Measurements from ENCODE around the gene FBLIM1.

Gene FBLIM1

DNA sequence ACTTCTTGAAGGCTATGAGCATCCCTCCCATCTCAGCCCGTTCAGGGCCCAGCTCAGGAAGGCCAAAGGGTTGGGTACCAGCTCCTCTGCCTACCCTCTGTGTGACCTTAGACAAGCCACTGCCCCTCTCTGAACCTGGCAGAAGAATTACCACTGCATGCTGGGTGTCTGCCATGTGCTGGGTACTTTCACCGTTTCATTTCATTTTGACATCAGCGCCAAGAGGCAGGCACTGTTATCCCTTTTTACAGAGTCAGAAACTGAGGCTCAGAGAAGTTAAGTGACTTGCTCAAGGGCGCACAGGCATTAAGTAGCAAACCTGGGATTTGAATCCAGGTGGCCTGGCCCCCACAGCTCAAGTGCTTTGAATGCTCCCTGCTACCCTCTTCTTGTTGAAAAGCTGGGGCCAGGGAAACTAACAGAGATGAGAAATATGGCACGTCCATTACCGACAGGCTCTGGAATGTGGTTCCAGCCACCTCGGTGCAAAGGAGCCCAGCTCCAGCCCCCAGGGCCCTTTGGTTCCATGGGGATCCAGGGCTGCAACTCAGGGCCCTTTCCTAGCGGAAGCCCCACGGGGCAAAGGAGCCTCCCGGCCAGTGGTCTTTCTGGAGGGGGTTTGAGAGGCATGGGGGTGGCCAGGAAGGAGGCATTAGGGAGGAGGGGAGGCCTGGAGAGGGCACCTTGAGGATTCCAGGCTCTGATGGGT, 9.8 kb upstream of the FBLIM1 start:
- no peak for DNase-seq (ENCODE audit: low spot score)

DNA sequence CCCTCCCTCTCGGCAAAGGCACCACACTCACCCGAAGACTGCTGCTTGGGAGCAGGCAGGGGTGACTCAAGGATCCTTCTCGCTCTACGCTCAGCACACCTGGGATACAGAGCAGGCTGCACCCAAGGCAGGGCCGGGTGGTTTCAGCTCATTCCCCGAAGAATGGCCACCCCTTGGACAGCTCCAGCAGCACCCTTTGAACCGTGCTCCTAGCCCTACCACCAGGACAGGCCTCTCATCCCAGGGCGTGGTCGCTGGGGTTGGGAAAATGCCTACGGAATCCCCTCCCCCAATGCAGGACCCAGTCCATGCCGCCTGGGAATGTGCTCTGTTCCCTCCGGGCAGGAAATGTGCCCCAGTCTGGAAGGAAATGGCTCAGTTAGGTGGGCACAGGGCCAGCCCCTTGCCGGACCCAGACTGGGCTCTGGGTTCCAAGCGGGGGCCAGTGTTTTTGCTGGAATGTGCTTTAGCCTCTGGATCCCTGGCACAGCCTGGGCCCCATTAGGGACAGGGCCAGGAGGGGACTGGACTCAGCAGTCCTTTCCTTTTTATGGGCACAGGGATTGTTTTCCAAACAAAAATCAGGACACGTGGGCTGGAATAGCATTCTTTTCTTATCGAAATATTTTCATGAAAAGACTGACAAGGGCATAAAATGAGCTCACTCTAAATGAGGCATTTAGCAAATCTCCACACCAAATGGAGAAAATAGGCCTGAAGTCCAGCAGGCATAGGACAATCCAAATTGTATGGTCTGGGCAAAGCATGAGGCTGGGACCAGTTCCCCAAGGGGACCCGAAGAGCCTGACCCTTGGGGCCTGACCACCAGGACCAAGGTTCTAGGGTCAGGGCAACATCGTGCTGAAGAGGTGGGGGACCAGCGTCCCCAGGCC, 8.9 kb upstream of the FBLIM1 start:
- no peak for DNase-seq (ENCODE audit: low spot score)

DNA sequence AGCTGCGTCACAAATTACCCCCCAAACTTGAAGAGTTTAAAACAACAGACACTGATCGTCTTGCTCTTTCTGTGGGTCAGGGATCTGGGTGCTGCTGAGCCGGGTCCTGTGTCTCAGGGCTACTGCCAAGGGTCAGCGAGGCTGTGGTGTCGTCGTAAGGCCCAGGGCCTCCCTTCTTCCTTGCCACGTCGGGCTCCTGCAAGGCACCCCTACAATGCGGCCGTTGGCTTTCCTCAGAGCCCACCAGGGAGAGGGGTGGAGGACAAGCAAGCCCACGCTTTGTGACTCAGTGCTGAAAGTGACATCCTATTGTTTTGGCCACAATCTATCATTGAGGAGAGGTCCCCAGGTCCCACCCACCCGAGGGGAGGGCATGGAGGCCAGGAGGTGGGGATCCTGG, 7.7 kb upstream of the FBLIM1 start:
- no peak for DNase-seq (ENCODE audit: low spot score)

DNA sequence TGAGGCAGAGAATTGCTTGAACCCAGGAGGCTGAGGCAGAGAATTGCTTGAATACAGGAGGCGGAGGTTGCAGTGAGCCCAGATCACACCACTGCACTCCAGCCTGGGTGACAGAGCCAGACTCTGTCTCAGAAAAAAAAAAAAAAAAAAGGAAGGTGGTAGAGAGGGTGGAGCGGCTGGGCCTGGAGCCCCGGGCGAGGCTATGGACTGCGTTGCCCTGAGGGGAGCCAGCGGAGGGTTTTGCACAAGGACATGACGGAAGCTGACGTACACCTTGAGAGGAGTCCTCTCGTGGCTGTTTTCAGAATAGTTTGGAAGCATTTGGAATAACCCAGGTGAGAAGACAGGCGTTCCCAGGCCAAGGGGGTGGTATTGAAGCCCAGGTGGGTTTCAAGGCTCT, 6.9 kb upstream of the FBLIM1 start:
- DNase-seq (ENCODE audit: low spot score) = no peak

DNA sequence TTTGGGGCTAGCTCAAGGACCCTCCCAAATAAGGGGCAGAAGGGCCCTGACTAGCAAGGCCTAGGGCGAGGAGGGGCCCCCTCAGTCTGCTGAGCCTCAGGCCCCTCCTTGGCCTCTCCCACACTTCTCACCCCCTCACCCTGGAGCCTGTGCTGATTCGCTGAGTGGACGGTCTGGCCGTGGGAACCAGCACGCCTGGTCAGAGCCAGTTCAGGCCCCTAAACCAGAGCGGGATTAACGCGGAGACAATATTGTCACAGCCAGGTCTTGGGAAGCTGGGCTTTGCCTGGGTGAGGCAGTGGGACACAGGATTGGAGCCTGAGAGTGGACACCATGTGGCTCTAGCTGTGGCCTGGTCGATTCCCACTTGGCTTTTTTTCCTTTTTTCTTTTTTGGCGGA, 4.8 kb upstream of the FBLIM1 start:
- DNase-seq (ENCODE audit: low spot score) = no peak

DNA sequence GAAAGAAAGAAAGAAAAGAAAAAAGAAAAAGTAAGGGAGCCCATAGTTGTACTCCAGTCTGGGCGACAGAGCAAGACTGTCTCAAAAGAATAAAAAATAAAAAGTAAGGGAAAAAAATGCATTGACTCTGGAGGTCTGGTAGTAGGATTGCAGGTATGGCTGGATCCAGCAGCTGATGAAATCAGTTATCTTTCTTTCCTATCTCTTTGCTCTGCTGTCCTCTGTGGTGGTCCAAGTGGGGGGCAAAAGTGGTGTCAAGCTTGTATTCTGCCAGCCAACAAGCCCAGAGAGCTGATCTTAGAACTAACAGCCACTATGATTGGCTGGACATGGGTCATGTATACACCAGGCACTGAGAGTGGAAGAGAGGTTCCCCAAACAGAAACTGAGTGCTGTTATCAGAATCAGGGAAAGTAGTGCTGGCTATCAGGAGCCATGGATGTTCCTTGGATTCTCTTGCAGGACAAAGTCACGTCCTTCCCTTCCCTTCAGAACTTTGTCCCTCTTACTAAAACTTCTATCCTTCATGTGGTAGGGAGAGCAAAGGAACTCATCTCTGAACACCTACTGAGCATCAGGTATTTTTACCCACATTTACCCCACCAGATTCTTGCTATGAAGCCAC, 3.5 kb upstream of the FBLIM1 start:
- no peak for DNase-seq (ENCODE audit: low spot score)

DNA sequence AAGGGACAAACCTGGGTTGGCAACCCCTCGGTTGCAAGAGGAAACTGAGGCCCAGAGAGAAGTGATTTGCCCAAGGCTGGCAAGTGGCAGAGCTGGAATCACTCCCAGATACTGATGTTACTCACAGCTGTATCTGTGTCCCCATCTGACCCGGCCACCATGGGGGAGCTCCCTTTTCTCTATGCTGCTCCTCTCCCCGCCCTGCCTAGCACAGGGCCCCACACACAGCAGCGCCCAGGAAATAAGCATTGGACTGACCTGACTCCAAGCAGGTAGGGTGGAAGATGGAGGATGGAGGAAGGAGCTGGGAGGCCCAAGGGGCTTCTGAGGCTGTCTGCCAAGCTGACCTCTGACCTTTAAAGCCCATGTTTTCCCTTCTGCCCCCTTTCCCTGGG, 3.0 kb upstream of the FBLIM1 start:
- no peak for DNase-seq (ENCODE audit: low spot score)

DNA sequence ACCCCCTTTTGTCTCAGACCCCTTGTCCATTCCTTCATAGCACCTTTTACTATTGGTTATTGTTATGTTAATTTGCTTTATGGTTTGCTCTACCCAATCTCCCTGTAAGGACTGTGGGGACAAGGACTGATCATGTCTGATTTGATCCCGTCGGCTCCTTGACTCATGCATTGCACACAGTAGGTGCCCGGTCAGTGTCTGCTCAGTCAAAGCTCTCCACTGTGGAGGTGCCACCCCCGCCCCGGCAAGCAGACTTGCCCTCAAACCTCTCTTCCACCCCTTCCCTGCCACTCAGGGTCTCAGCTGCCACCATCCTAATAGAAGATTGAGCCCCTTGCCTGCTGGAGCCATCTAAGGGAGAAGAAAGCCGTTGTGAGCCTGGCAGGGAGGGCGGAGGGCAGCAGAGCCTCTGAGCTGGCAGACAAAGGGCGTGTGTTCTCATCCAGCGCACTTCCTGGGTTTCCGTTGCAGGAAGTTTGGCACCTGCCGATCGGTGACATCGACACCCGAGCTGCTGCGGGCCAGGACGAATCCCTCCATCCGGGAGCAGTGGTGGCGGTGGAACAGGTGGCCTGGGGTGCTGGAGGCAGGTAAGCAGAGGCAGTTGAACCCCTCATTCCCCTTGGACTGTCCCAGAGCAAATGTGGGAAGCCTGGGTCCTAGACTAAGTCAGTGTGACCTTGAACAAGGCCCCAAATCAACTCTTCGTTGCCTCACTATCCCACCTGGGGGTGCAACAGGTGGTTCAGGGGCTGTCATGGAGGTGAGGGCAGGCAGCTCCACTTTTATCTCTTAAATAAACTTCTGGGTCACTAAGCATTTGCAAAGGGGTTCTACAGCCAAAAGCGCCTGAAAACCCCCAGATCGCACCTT, 2.2 kb upstream of the FBLIM1 start:
- no peak for DNase-seq (ENCODE audit: low spot score)

DNA sequence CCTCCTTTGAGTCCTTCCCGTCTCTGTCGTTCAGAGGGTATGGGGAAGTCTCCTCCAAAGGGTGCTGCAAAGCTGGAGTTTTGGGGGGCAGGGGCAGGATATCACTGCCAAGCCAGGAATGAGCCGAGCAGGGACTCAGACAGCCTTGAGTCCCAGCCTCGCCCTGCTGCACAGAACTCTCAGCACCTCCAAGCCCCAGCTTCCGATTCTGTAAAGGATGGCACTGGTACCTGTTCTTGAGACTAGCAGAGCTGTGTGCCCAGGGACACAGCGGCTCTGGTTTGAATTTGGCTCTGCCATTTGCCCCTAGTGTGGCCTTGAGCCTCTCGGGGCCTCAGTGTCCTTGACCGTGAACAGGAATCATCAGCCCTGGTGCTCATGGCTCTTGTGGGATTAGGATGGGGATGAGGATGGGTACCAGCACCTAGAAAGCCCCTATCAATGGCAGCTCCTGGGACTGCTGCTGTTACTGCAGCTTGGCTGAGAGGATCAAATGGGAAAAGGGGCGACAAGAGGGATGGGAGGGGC, 1.5 kb upstream of the FBLIM1 start:
- no peak for DNase-seq (ENCODE audit: low spot score)

DNA sequence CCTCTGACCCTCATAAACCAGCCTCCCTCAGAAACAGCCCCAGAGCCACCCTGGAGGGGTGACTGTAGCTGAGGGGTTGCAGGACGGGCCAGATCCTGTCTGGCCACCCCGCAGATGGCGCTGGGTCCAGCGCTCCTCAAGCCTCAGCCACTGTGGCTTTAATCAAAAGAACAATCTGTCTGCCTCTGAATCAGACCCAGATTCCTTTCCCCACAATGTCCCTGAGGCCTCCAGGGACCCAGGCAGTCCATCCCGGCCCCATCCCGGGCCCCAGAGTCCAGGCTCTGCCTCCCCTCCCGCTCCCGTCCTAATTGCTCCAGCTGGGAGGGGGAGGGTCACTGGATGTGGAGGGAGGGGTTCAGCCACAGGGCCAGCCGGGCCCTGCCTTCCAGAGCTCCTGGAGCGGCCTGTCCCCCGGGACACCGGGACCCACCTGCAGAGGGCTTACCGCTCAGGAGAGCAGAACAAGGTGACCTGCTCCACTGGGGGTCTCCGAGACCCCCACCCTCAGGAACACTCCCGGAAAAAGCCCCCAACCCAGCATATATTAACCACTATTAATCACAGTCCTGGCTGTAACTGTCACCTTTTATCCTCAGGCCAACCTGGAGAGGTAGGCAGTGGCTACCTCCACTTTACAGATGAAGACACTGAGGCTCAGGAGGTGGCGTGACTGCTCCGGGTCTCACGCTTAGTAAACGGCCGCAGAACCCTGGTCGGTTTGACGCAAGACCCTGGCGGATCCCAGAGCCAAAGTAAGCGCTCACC, 836 bp upstream of the FBLIM1 start:
- DNase-seq (ENCODE audit: low spot score) = no peak

DNA sequence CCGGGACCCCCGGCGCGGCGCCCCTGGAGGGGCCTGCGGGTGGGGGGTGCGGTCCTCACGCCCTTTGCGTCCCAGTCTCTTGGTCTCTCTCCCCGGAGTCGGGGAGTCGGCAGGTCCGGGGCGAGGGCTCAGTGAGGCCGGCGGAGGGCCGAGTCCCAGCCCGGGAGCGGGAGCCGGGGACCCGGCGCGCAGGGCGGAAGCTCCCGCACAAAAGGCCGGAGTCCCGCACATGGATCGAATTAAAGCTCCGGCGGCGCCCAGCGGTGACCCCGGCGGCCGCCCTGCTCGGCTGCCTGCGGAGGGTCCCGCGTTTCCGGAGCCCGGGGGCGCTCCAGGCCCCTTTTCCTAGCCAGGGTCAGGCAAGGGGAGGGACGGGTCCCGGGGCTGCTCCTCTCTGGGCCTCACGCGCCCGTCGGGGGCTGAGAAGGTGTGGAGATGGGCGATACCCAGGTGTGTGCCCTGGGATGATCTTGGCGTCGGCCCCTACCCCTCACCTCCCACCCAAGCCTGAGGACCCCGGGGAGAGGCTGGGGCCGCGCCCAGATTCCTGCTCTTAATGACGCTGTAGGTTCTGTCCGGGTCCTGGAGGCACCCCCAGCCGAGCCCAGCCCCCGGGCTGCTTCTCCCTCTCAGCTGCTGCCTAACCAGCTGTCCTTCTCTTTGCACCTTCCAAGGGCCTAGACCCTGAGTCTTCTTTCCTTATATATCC, 512 bp downstream of the FBLIM1 start:
- DNase-seq (ENCODE audit: low spot score) = no peak

DNA sequence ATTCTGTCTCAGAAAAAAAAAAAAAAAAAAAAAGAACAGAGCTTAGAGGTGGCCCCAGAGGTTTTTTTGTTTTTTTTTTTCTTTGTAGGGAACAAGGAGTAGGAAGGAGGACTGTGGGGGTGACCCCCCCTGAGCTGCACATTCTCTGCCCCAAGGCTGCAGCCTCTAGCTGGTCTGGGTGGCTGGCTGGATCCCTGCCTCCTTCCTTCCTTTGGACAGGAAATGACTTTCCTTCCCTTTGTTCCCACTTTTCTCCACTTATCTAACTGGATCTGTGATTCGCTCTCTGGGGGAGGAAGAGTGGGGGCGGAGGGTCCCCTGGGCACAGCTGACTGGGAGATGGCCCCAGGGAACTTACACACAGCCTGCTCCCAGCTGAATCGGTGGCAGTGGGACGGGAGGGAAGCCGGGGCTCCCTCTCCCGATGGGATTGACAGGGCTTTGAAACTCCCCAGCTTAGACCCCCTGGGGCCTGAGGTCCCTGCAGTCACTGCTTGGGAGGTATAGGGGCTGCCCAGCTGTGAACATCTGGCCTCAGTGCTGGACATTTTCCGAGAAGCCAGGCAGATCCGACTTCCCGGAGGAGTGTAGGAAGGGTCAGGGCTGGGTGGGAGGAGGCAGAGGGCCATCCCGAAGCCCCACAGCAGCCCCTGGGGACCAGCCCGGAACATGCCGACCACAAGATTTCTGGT, 2.1 kb downstream of the FBLIM1 start:
- DNase-seq (ENCODE audit: low spot score) = no peak

DNA sequence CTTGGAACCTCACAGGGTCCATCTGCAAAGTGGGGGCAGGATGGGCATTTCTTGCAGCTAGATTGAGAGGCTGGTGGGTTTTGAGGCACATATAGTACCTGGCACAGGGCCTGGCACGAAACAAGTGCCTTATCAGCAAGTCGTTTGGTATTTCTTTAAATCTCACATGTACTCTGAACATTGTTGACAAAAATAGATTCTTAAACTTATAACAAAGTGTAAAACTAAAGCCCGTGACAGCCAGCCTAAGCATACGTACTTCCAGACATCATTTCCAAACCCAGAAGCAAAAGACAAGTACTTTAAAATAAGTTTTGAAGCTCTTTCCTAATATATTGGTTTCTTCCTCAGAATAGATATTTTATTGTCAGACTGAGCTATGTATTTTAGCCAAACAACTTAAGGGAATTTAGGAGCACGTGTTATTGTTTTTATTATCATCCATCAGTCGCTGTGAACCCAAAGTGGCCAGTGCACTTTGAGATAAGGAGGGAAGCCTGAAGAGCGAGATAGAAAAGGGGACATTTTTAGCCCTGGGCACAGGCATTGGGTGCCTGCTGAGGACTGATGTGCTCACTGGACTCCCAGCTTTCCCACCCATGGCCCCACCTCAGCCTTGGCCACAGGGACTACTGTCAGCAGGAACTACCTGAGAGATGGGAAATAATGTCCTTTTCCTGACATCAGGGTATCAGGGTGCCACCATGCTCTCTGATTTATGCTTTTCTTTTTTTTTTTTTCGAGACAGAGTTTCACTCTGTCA, 3.0 kb downstream of the FBLIM1 start:
- DNase-seq (ENCODE audit: low spot score) = no peak

DNA sequence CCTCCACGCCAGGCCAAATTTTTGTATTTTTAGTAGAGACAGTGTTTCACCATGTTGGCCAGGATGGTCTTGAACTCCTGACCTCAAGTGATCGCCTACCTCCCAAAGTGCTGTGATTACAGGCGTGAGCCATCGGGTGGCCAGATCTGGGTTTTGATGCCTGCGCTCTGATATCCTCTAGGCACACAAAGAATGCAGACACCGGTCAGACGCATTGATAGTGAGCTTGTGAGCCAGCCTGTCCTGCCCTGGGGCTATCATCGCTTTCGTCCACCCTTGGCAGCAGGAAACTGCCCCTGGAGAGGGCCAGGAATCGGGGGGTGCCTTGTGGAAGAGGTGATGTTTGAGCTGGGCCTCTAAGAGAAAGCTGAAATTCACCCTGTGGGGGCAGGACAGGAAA, 4.0 kb downstream of the FBLIM1 start:
- no peak for DNase-seq (ENCODE audit: low spot score)

DNA sequence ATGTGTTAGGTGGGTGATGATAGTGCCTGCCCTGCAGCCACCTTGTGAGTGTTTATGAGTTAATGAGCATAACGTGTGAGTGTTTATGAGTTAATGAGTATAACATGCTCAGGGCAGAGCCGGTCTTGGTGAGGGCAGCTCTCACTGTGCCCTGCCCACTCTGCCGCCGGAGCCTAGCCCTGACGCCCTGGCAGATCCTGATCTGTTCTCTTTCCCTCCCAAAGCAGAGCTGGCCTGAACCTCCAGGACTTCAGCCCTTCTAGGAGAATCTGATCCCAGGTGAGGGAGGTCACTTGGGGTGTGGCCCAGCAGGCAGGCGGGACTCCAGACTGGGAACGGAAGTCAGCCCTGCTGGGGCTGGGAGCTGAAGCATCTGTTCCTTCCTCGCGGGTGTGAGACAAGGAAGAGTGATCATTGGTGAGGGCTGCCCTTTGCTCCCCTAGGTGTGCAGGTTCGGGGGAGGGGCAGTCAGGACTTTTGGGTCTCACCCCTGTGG, 5.7 kb downstream of the FBLIM1 start:
- no peak for DNase-seq (ENCODE audit: low spot score)

DNA sequence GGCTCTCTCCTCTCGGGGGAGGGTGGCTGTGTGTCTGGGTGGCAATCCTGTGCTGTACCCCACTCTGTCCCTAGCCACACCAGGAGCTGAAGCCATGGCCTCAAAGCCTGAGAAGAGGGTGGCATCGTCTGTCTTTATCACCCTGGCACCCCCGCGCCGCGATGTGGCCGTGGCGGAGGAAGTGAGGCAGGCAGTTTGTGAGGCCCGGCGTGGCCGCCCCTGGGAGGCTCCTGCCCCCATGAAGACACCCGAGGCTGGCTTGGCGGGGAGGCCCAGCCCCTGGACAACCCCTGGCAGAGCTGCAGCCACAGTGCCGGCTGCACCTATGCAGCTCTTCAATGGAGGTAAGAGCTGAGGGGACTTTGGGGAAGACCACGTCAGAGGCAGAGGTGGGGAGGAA, 6.3 kb downstream of the FBLIM1 start:
- DNase-seq (ENCODE audit: low spot score) = no peak

DNA sequence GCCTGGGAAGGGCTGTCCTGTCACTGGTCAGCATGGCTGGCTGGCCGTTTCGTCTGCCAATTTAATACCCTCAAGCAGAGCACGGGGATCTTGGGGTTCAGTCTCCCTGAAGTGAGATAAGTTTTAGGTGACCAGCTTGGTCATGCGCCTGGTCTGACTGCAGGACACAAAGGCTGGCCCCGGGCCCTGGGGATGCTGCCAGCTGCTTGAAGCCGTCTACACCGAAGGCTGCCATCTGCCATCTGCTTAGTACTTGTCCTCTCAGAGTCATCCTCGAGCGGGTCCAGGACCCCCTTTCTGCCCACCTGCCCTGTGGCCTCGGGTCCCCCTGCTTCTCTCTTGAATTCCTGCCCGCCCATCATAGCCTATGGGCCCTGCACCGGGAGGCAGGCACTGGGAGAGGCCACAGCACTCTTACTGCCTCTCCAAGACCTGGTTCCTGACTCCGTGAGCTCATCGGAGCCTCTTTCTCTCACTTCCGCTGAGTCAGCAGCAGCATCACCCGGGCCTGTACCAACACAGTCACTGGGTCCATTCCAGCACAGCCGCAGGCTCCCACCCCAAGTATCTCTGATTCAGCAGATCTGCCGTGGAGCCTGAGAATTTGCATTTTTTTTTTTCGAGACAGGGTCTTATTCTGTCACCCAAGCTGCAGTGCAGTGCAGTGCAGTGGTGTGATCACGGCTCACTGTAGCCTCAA, 7.0 kb downstream of the FBLIM1 start:
- no peak for DNase-seq (ENCODE audit: low spot score)

DNA sequence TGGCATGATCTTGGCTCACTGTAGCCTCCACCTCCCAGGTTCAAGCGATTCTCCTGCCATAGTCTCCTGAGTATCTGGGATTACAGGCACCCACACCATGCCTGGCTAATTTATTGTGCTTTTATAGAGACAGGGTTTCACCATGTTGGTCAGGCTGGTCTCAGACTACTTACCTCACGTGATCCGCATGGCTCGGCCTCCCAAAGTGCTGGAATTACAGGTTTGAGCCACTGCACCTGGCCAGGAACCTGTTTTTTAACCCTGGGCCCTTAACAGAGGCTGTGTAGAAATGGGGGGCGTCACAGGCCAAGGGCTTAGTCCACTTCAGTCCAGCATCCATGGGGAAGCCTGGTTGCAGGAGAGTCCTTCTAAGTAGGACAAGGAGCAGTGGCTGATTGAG, 9.3 kb downstream of the FBLIM1 start:
- DNase-seq (ENCODE audit: low spot score) = no peak

Measured in CD4-positive, alpha-beta T cell treated with Interleukin-2 at 100 ng/mL for 4 hours (primary cell).